PC-9 (cell line): Measurements from ENCODE around the gene GYG1.

Experiments used
- CTCF ChIP-seq: fragments of 200-600 bp; sonication (generic); conservative IDR thresholded peaks from 2 replicates; pipeline ENCODE4 v1.6.1; 2017; ENCODE audit warnings: mixed run types, antibody characterized with exemption, mild to moderate bottlenecking, moderate library complexity
- EZH2 ChIP-seq: fragments of 200-600 bp; sonication (generic); IDR thresholded peaks from 2 replicates; pipeline ENCODE4 v1.8.0; 2017; ENCODE audit warnings: antibody characterized with exemption, low read depth

GRCh38 chr3:149013726-149014125 lies 22.4 kb downstream of the GYG1 start:
- no peak for TF ChIP-seq CTCF
- TF ChIP-seq EZH2: no peak
